ENCODE results near the gene C12orf42.

- TF ChIP-seq BHLHE40 (IDR thresholded peaks at IDR 0.05; ENCODE audit: borderline replicate concordance), result no peak
- TF ChIP-seq SP1 (IDR thresholded peaks at IDR 0.05), result no peak
- TF ChIP-seq SUZ12 (IDR thresholded peaks at IDR 0.05), result no peak
- TF ChIP-seq PKNOX1 (IDR thresholded peaks at IDR 0.05), result no peak
- no peak for TF ChIP-seq NFRKB (IDR thresholded peaks at IDR 0.05)
- TF ChIP-seq ELF4 (IDR thresholded peaks at IDR 0.05), result no peak
- no peak for TF ChIP-seq L3MBTL2 (conservative IDR thresholded peaks at IDR 0.05)
- TF ChIP-seq TARDBP (IDR thresholded peaks at IDR 0.05), result no peak
- TF ChIP-seq FOXM1 (IDR thresholded peaks at IDR 0.05; ENCODE audit: borderline replicate concordance), result no peak
- no peak for TF ChIP-seq ARNT (IDR thresholded peaks at IDR 0.05)
Measured at GRCh38 chr12:103482365-103482764, 13.4 kb downstream of the C12orf42 start.
